HuH-7 (cell line): Measurements from ENCODE around the gene SLC16A6.
"Not testable (repeated sequence)": the region's sequence is repeated elsewhere in the genome, so short reads cannot be mapped to it uniquely, and the experiment has no call there.

Experiments used
- DNase-seq: peaks from one replicate; pipeline ENCODE4 v3.0.0; 2011; ENCODE audit warnings: low spot score

The SLC16A6 gene

GRCh38 chr17:68289473-68289872 is 1.5 kb downstream of the SLC16A6 start:
- no peak for DNase-seq

GRCh38 chr17:68288804-68289203 is 2.1 kb downstream of the SLC16A6 start:
- no peak for DNase-seq

GRCh38 chr17:68288375-68288774 is 2.6 kb downstream of the SLC16A6 start:
- no peak for DNase-seq

GRCh38 chr17:68281965-68282364 is 9.0 kb downstream of the SLC16A6 start:
- not testable (repeated sequence) for DNase-seq

- no peak for DNase-seq
Observed at GRCh38 chr17:68277807-68278206, 13.1 kb downstream of the SLC16A6 start.

- DNase-seq = not testable (repeated sequence)
Observed at GRCh38 chr17:68276339-68276738, 14.6 kb downstream of the SLC16A6 start.

GRCh38 chr17:68273722-68274121 is 17.2 kb downstream of the SLC16A6 start:
- no peak for DNase-seq

GRCh38 chr17:68265833-68266232 is 25.1 kb downstream of the SLC16A6 start:
- not testable (repeated sequence) for DNase-seq

- DNase-seq = not testable (repeated sequence)
Observed at GRCh38 chr17:68263101-68263681, 27.7 kb downstream of the SLC16A6 start.

GRCh38 chr17:68262467-68262866 is 28.5 kb downstream of the SLC16A6 start:
- DNase-seq = not testable (repeated sequence)

- no peak for DNase-seq
Observed at GRCh38 chr17:68260051-68260762, 30.7 kb downstream of the SLC16A6 start.

- DNase-seq = not testable (repeated sequence)
Observed at GRCh38 chr17:68259648-68259951, 31.3 kb downstream of the SLC16A6 start.

- DNase-seq = not testable (repeated sequence)
Observed at GRCh38 chr17:68258890-68259647, 31.9 kb downstream of the SLC16A6 start.

- DNase-seq = no peak
Observed at GRCh38 chr17:68257934-68258333, 33.0 kb downstream of the SLC16A6 start.

- not testable (repeated sequence) for DNase-seq
Observed at GRCh38 chr17:68256701-68257100, 34.2 kb downstream of the SLC16A6 start.

- no peak for DNase-seq
Observed at GRCh38 chr17:68255731-68256538, 35.0 kb downstream of the SLC16A6 start.

- DNase-seq = no peak
Observed at GRCh38 chr17:68255151-68255550, 35.8 kb downstream of the SLC16A6 start.

- not testable (repeated sequence) for DNase-seq
Observed at GRCh38 chr17:68253426-68253825, 37.5 kb downstream of the SLC16A6 start.

GRCh38 chr17:68249354-68249765 is 41.6 kb downstream of the SLC16A6 start:
- DNase-seq = no peak

GRCh38 chr17:68248891-68249290 is 42.0 kb downstream of the SLC16A6 start:
- no peak for DNase-seq

GRCh38 chr17:68248199-68248825 is 42.6 kb downstream of the SLC16A6 start:
- no peak for DNase-seq
